Dermis microvascular lymphatic vessel endothelial cell (primary cell): Measurements from ENCODE around the gene BRIP1. TPM values are rescaled to one million over a fixed set of nuclear protein-coding genes. Genes with fewer than 3 reads are reported as not detected.
"Not testable (repeated sequence)": the region's sequence is repeated elsewhere in the genome, so short reads cannot be mapped to it uniquely, and the experiment has no call there.

Experiments used
- DNase-seq, 2 donors: peaks; one replicate each; pipeline versions ENCODE4 v3.0.0 to v3.0.0-alpha.2; 2010; ENCODE audit warnings: low read depth in 2 of 2
- total RNA-seq: library from RNA; depleted of rRNA; stranded (reverse); fragments of >200 nt; gene quantifications from 2 replicates; pipeline ENCODE4 v1.2.1, GENCODE V29; 2014

The BRIP1 gene
- total RNA-seq, 1 donor from 2014 or later = 6.4 TPM

DNA sequence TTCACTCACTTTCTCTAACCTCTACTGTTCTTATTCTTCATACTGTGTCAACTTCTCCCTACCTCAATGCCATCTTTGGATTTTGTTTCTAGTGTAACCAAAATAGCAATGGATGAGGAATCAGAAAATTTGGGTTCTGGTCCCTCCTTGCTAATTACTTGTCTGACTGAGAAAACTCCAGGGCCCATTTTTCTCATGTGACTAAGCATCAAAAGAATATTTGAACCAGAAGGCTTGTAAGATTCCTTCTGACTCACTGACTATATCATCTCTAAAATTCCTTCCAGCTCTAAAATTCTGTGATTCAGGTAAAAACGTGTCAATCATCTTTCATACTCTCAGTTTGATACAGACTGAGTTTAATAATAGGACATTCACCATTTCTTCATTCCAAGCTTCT is 57.9 kb downstream of the BRIP1 start:
- no peak for DNase-seq

DNA sequence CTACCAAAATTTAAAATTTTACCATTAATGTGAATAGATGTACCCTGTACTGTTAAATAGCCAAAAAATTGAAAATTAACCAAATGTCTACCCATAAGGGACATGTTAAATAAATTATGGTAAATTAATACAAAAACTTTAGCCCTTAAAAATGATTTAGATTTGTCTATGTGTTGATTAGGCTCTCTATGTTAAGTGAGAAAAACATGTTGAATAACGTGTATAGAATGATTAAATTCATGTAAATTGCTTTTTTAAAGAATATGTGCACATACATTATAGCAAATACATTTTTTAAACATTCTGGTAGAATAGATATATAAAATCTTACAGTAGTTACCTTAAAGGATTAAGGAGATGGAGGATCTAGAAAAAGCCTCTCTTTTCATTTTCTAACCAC is 59.5 kb downstream of the BRIP1 start:
- DNase-seq = no peak

DNA sequence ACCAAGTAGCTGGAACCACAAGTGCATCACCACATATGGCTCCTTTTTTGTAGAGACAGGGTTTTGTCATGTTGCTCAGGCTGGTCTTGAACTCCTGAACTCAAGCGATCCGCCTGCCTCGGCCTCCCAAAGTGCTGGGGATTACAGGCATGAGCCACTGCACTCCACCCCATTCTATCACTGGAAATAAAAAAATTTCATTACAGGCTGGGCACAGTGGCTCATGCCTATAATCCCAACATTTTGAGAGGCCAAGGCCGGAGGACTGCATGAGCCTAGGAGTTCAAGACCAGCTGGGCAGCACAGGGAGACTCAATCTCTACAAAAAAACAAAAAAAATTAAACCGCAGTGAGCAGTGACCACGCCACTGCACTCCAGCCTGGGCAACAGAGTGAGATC is 60.1 kb downstream of the BRIP1 start:
- DNase-seq = no peak

DNA sequence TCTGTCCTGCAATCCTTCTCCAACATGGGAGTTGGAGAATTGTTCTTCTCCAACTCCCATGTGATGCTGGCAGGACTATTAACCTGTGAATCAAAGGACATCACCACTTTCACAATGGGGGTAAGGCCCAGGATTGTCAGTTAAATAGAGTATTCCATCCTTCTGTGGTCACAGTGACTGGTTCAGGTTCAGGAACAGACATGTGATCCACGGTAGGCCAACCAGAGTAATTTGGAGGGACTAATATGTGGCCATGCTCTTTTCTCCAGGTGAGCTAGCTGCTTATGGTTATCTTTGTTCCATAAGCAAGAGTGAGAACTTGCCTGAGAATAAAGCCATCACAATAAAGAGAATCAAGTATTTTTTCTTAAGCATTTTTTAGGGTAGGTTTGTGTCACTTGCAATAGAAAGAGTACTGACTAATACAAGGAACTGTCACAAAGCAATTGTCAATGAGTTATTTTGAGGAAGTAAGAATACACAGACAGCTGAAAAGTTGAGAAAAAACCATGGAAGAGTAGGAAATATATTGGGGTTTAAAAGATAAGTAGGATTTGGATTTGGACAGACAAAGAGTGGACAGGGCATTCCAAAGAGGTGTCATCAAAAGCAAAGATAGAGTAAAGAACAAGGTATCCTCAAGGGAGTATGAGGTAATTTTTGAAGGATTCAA is 63.4 kb downstream of the BRIP1 start:
- DNase-seq = no peak

DNA sequence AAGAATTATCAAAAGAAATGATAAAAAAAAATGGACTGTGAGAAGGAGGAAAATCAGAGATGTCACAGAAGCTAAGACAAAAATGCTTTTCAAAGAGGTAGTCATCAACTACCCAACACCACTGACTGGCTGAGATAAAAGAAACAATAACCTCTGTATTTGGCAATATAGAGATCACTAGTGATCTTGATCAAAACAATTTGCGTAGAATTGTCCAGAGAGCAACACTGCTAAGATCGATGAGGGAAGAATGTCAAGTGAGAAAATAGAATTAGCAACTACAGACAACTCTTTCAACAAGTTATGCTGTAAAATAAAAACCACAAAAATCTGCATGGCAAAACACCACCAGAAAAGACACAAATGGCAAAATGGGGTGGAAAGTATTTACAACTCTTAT is 66.0 kb downstream of the BRIP1 start:
- no peak for DNase-seq

DNA sequence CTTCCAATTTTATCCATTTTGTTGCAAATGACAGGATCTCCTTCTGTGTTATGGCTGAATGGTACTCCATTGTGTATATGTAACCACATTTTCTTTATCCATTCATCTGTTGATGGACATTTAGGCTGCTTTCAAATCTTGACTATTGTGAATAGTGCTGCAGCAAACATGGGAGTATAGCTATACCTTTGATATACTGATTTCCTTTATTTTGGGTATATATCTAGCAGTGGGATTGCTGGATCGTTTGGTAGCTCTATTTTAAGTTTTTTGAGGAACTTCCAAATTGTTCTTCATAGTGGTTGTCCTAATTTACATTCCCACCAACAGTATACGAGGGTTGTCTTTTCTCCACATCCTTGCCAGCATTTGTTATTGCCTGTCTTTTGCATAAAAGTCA is 67.8 kb downstream of the BRIP1 start:
- DNase-seq = no peak

DNA sequence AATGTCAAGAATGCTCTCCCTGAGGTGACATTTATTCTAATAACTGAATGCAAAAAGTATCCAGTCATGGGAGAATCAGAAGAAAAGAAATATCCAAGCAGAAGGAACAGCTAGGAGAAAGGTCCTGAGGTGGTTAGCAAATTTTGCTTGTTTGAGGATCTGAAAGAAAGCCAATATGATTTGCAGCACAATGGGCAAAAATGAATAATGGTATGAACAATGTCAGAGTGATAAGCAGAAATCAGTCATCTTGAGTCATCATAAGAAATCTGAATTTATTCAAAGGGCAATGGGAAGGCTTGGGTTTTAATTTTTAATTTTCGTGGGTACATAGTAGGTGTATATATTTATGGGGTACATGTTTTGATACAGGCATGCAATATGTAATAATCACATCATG is 68.5 kb downstream of the BRIP1 start:
- DNase-seq = no peak

DNA sequence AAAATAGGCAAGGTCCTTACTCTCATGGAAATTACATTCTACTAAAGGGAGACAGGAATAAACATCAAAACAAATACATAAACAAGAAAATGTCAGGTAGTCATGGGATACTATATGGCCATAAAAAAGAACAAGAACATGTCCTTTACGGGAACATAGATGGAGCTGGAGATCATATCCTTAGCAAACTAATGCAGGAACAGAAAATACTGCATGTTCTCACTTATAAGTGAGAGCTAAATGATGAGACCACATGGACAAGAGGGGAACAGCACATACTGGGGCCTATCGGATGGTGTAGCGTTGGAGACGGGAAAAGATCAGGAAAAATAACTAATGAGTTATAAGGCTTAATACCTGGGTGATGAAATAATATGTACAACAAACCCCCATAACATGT is 69.1 kb downstream of the BRIP1 start:
- no peak for DNase-seq

DNA sequence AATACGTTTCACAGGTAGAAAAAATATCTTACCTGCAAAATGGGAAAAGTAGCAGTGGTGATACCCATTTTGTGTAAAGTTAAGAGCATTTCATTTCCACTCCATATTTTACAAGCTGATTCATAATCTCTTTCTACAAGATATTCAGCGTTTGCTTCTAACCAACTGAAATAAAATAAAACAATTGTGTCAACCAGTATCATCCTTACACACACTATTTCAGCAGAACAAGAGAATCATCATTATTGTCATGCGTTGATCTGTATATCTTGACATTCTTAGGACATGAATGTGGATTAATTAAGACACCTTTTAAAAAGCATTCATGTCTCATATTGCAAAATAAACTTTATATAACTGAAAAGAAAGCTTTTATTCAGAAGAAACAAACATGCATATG is 69.8 kb downstream of the BRIP1 start:
- no peak for DNase-seq

DNA sequence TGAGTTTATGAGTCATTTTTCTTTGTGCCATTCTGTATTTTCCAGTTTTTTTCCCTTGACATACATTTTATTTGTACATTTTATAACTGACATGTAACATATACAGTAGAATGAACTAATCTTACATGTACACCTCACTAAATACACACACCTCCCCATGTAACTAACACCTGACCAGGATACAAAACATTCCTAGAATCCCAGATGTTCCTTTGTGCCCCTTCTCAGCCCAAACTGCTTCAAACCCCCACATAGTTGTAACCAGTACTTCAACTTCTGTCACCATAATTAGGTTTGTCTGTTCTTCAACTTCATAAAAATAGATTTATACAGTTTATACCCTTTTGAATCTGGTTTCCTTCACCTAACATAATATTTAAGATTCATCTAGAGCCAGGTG is 73.5 kb downstream of the BRIP1 start:
- no peak for DNase-seq

DNA sequence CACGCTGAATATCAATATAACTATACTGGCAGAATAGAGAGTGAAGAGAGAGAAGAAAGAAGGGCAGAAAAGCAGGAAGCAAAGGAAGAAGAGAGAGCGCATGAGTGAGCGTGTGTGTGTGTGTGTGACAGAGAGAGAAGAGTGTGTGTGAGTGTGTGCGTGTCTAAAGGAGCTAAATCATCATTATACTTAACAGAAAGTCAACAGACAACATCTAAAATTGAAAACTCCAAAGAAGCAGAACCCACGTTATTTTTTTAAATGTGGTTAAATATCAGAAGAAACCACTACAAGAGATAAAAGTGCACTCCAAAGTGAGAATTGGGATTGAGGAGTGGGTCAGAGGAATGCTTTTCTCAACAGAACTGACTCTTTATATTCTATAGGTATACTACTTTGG is 77.2 kb downstream of the BRIP1 start:
- no peak for DNase-seq

DNA sequence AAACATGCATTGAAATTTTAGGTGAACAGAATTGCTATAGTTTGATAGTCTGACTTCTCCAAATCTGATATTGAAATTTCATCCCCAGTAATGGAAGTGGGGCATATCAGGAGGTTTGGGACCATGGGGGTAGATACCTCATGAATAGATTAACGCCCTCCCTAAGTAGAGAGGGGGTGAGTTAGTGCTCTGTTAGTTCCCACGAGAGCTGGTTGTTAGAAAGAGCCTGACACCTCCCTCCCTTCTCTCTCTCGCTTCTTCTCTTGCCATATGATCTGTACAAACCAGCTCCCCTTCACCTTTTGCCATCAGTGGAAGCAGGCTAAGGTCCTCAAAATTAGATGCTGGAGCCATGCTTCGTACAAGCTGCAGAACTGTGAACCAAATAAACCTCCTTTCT is 78.8 kb downstream of the BRIP1 start:
- DNase-seq = no peak

DNA sequence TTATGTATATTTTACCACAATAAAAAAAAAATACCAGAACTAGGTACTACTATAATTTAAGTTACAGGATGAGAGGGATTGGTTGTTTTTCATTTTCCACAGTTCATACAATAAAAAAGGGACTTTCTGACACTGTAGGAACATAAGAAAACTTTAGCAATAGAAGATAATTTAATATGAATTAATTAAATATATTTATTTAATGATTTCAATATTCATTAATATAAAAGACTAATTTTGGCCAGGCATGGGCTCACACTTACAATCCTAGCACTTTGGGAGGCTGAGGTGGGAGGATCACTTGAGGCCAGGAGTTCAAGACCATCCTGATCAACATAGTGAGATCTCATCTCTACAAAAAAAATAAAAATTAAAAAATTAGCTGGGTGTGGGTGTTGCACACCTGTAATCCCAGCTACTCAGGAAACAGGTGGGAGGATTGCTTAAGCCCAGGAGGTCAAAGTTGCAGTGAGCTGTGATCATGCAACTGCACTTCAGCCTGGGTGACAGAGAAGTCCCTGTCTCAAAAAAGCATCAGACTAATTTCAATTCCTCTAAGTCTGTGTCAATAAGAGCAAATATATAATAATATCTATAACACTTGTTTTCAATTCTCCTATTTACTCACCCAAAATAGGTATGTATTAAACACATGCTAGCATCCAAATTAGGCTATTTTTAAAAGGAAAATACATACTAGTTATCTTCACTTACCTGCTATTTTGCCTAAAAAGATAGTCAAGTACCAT is 79.6 kb downstream of the BRIP1 start:
- no peak for DNase-seq

DNA sequence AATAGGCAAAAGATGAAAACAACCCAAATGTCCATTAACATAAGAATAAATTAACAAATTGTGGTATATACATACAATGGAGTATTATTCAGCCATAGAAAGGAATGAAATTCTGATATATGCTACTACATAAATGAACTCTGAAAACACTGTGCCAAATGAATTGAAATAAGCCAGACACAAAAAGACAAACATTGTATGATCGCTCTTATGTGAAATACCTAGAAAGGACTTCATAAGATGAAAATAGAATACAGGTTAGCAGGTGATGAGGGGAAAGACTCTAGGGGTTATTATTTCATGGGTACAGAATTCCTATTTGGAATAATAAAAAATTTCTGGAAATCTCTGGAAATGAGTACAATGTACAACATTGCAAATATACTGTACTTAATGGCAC is 80.2 kb downstream of the BRIP1 start:
- no peak for DNase-seq

DNA sequence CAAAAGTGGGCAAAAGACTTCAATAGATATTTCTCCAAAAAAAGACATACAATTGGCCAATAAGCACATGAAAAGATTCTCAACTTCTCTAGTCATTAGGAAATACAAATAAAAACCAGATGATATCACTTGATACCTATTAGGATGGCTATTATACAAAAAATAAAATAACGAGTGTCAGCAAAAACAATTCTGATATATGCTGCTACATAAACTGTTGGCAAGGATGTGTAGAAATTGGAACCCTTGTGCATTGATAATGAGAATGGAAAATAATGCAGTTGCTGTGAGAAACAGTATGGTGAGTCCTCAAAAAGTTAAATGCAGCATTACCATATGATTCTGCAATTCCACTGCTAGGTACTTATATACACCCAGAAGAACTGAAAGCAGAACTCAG is 80.6 kb downstream of the BRIP1 start:
- no peak for DNase-seq

DNA sequence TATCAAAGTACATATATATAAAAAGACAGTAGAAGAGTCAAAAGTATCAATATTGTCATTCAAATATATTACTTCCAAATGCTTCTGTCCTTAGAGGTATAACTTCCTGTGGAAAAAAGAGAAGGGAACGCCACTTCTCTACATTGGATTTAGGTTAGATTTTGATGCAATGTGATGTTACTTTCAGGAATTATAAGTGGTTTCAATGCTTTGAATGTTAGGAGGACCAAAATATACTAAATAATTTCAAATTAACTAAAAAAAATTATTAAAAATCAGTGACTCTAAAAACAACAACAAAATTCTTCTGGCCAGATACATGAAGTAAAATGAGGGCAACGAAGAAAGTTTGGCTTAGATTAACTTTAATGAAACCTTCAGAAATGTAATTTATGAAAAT is 88.0 kb downstream of the BRIP1 start:
- no peak for DNase-seq

DNA sequence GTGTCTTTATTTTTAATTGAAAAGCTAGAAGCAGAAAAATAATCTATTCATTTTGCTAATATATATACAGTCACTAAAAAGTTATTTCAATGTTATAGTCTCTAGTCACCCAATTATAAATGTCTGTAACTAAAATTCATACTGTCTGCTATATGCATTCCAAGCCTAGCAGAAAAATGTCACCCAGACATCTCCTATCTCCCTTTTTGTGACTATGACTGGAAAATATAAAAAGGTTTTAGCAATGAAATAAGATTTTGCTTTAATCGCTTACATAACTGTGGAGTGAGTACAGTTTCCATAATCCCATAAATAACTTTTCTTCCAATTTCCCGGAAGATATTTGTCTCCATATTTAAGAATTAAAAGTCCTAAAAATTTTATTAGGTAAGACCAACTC is 88.6 kb downstream of the BRIP1 start:
- no peak for DNase-seq

DNA sequence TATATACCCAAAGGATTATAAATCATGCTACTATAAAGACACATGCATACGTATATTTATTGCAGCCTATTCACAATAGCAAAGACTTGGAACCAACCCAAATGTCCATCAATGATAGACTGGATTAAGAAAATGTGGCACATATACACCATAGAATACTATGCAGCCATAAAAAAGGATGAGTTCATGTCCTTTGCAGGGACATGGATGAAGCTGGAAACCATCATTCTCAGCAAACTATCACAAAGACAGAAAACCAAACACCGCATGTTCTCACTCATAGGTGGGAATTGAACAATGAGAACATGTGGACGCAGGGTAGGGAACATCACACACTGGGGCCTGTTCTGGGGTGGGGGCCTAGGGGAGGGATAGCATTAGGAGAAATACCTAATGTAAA is 89.2 kb downstream of the BRIP1 start:
- not testable (repeated sequence) for DNase-seq

DNA sequence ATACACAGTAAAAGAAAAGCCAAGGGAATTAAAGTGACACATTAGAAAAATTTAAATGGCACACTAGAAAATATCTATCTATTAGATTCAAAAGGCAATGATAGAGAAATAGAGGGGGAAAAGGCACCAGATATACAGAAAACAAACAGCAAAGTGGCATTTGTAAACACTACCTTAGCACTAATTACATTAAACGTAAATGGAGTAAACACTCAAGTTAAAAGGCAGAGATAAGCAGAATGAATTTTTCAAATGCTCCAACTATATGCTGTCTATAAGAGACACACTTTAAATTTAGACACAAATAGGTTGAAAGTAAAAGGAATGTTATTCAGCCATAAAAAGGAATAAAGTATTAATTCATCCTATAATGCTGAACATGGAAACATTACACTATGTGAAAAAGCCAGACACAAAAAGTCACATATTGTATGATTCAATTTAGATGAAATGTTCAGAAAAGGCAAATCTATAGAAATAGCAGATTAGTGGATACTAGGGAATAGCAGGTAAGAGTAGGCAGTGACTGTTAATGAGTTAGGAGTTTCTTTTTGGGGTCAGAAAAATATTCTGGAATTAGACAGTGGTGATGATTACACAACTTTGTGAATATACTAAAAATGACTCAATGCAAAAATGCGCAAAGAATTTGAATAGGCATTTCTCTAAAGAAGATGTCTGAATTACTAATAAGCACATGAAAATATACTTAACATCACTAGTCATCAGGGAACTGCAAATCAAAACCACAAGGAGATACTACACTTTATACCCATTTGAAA is 92.4 kb downstream of the BRIP1 start:
- no peak for DNase-seq

DNA sequence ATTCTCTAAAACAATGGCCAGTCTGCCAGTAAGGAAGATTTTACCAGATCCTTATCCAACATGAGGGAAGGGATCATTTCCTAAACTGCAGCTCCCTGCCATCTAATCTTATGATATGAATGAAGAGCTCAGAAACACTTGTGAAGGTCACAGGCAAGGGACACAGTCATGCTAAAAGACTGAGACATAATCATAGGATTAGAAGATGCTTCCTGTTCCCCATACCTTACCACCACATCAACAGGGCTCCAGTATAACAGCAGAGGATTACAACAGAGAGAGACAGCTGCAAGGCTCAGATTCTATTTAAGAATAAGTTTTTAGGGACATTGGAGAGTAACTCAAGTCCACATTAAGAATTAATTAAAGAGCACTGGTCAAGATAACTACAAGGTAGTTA is 93.3 kb downstream of the BRIP1 start:
- no peak for DNase-seq

DNA sequence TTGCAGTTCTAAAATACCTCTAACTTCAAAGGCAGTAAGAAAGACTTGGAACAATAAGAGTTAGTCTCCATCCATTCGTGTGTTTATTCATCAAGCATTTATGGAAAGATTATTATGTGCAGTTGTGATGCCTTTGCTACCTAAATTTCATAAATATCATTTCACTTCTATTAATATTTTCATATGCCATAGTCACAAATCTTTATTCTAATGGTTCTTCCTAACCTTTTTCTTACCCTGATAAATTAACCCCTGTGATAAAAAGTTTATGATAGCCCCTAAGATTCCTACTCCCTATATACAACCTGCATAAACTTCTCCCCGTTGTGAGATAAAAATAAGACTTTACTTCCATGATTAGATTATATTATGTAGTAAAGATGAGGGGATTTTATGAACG is 94.9 kb downstream of the BRIP1 start:
- no peak for DNase-seq

DNA sequence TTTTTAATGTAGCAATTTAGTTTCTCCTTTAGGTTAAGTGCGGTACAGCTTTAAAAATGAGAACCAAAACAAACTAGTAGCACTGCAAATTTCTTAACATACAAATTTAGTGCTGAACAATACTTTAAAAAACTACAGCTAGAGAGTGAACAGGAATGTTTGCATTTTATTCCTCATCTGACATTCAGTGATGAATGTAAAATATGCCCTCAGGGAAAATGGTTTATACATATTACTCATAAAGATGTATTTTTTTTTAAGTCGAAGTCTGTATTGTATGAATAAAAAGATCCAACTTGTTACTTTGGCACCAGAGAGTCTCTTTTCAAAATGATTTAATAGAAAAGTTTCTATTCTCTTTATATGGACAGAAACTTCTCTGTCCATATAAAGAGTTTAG is 96.8 kb downstream of the BRIP1 start:
- no peak for DNase-seq

DNA sequence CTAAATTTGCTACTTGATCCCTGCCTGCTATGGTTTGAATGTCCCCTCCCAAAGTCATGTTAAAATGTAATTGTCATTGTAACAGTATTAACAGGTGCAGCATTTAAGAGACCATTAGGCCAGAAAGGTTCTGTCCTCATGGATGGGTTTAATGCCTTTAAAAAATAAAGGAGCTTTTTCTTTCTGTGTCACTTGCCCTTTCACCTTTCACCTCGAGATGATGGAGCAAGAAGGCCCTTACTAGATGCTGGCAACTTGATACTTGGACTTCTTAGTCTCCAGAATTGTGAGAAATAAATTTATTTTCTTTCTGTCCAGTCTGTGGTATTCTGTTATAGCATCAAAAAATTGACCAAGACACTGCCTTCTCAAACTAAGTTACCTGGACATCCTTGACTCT is 98.5 kb downstream of the BRIP1 start:
- no peak for DNase-seq
